Rectal smooth muscle tissue (tissue), 1 donor: ENCODE data around the gene ZNF69.
A peak's percentile ranks its signal among the peaks of the same experiment; 100 is the strongest.
"Not testable (repeated sequence)": the region's sequence is repeated elsewhere in the genome, so short reads cannot be mapped to it uniquely, and the experiment has no call there.

Experiments
- H3K27ac ChIP-seq: one replicate; pipeline ENCODE4 v1.7.0; 2013; ENCODE audit warnings: low read depth, low read length, inconsistent platforms
- H3K27me3 ChIP-seq: one replicate; pipeline ENCODE4 v1.7.0; 2013; ENCODE audit warnings: low read length; ENCODE audit not compliant: control insufficient read depth, insufficient read depth
- H3K36me3 ChIP-seq: one replicate; pipeline ENCODE4 v1.7.0; 2013; ENCODE audit warnings: low read length; ENCODE audit not compliant: control insufficient read depth, insufficient read depth
- H3K4me1 ChIP-seq: one replicate; pipeline ENCODE4 v1.7.0; 2013; ENCODE audit warnings: low read length; ENCODE audit not compliant: control insufficient read depth, insufficient read depth
- H3K4me3 ChIP-seq: one replicate; pipeline ENCODE4 v1.7.0; 2013; ENCODE audit warnings: low read length
- H3K9ac ChIP-seq: one replicate; pipeline ENCODE4 v1.7.0; 2013; ENCODE audit warnings: low read length

The ZNF69 gene

DNA sequence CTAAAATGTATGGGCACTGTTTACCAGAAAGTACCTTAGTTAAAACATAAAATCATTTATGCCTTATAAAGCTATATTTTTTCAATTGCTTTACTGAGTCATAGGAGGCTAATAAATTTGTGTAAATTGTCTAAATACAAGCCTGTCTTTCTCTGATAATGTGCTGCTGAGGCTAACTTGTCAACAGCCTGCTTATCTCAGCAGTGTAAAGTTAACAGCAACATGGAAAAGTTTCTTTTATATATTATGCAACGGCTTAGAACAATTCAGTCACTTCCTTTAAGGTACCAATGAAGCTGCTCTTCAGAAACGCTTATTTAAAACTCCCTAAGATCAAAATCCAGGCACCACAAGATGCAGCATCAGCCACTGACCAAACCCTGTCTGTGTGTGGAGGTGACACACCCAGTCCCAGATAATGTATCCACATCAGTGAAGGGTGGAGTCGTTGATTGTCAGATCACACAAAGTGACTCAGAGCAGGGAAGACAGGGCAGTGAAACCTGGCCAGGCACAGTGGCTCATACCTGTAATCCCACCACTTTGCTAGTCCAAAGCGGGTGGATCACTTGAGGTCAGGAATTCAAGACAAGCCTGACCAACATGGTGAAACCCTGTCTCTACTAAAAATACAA is 27.0 kb downstream of the ZNF69 start:
- H3K27ac ChIP-seq, H3K4me3 ChIP-seq, H3K27me3 ChIP-seq, H3K9ac ChIP-seq, H3K4me1 ChIP-seq, H3K36me3 ChIP-seq: not testable (repeated sequence)

DNA sequence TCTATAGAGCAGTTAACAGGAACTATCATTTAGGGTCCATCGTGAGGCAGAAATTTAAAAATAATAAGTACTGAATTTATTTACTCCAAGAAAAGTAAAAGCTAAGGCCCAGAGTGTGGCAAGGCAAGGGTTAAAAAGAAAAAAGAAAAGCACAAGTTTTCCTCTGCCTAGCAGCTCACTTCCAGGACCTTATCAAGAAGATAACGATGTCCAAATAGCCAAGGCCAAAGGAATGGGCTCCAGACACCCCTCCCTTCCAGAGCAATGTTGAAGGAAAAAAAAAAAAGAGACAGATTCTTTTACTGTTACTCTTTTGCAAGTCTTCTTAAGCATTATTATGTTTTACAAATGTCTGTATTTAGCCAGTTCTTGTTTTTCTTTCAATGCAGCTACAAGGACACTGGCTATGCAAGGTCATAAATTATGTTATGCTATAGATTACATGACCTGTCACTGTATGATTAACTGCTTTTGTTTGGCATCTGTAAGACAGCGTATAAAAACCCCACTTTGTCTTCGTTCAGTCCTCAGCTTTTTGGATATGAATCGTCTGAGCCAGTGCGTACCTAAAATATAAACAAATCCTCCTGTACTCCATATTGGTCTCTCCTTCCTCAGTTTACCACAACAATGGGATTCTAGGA is 34.4 kb downstream of the ZNF69 start:
- Histone ChIP-seq H3K27me3 (no peaks in the 10 kb centered on the region), H3K9ac (no peak overlapping the region), H3K36me3 (no peaks in the 10 kb centered on the region), H3K27ac (no peak overlapping the region), H3K4me3 (no peak overlapping the region), H3K4me1 (no peaks in the 10 kb centered on the region)

DNA sequence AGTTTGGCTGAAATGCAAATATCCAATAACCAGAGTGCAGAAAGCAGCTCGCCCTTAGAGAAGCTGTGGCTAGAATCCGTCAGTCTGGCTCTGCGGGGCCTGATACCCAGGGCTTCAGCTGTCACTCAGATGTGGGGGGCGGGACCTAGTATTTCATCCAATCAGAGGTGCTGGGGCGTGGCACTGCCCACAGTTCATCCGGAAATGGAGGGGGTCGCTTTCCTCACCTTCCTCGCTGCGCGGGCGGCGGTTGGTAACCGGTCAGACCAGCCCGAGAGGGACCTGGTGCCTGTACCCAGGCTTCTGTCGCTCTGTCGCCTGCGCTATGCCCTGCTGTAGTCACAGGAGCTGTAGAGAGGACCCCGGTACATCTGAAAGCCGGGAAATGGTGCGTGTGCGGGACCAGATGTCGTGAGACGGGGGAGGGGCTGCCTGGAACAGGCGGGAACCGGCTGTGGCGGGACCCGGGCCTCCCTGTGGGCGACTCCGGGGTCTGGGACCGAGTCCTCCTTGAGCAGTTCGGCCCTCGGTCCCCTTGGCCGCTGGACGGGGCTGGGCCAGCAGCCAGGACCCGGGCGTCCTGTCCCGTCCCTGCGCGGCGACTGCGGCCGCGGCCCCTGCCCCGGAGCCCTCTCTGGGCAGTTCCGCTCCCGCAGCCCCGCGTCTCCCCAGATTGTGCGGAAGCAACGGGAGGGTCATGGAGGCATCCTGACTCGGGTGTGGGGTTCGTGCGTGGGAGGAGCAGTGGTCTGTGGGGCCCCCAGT is 37.5 kb downstream of the ZNF69 start, which contains the start of gene ZNF700:
Gene ZNF700, plus strand, starts transcription at position 222 of the 765 bp plus-strand sequence. Its CDS starts 104 bp downstream, at position 326.
- peak within 1 kb of the TSS; percentile 89 for H3K9ac ChIP-seq
- peak within 1 kb of the TSS; percentile 92 for H3K27ac ChIP-seq
- no peaks in the 10 kb centered on the region for H3K4me1 ChIP-seq
- no peaks in the 10 kb centered on the region for H3K36me3 ChIP-seq
- no peaks in the 10 kb centered on the region for H3K27me3 ChIP-seq
- H3K4me3 ChIP-seq = peak within 1 kb of the TSS; percentile 89

- H3K27me3 ChIP-seq, H3K4me1 ChIP-seq, H3K36me3 ChIP-seq: not testable (repeated sequence)
- peak overlapping the region; percentile 89 for H3K9ac ChIP-seq
- peak overlapping the region; percentile 89 for H3K4me3 ChIP-seq
- H3K27ac ChIP-seq = peak overlapping the region; percentile 92
These were observed 38.1 kb downstream of the ZNF69 start for GRCh38 chr19:11925651-11926187.

DNA sequence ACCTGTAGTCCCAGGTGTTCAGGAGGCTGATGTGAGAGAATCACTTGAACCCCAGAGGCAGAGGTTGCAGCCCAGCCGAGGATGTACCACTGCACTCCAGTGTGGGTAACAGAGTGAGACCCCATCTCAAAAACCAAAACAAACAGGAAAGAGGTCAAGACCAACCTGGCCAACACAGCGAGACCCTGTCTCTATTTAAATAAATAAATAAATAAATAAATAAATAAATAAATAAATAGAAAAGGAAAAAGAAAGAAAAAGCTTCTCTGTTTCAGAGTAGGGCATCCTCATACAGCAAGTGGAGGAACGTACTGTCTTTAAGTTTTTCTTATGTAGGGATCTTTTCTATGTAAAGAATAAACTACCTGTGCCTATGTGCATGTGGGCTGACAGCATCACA is 39.6 kb downstream of the ZNF69 start:
- Histone ChIP-seq H3K27me3 (no peaks in the 10 kb centered on the region), H3K4me3 (no peak overlapping the region), H3K27ac (no peak overlapping the region), H3K4me1 (no peaks in the 10 kb centered on the region), H3K9ac (no peak overlapping the region), H3K36me3 (no peaks in the 10 kb centered on the region)

GRCh38 chr19:11931051-11931450 is 43.5 kb downstream of the ZNF69 start:
- Histone ChIP-seq H3K36me3 (no peaks in the 10 kb centered on the region), H3K27ac (no peak overlapping the region), H3K4me1 (no peaks in the 10 kb centered on the region), H3K27me3 (no peaks in the 10 kb centered on the region), H3K9ac (no peak overlapping the region), H3K4me3 (no peak overlapping the region)

GRCh38 chr19:11931513-11931912 is 43.9 kb downstream of the ZNF69 start:
- Histone ChIP-seq H3K36me3 (no peaks in the 10 kb centered on the region), H3K27me3 (no peaks in the 10 kb centered on the region), H3K9ac (no peak overlapping the region)

GRCh38 chr19:11935829-11936228 is 48.2 kb downstream of the ZNF69 start:
- not testable (repeated sequence) for H3K27ac ChIP-seq, H3K9ac ChIP-seq, H3K4me1 ChIP-seq, H3K27me3 ChIP-seq, H3K36me3 ChIP-seq, H3K4me3 ChIP-seq

More at GRCh38 chr19:11931513-11931912, 43.9 kb downstream of the ZNF69 start:
- Histone ChIP-seq H3K4me1 (no peaks in the 10 kb centered on the region), H3K4me3 (no peak overlapping the region), H3K27ac (no peak overlapping the region)

GRCh38 chr19:11938383-11938782 is 50.8 kb downstream of the ZNF69 start:
- H3K9ac ChIP-seq, H3K4me3 ChIP-seq, H3K4me1 ChIP-seq, H3K27ac ChIP-seq, H3K27me3 ChIP-seq, H3K36me3 ChIP-seq: not testable (repeated sequence)

DNA sequence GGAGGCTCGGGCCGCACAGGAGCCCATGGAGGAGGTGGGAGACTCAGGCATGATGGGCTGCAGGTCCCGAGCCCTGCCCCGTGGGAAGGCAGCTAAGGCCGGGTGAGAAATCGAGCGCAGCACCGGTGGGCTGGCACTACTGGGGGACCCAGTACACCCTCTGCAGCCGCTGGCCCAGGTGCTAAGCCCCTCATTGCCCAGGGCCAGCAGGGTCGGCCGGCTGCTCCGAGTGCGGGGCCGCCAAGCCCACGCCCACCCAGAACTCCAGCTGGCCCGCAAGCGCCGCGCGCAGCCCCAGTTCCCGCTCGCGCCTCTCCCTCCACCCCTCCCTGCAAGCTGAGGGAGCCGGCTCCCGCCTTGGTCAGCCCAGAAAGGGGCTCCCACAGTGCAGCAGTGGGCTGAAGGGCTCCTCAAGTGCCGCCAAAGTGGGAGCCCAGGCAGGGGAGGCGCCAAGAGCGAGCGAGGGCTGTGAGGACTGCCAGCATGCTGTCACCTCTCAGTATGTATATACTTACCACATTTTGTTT is 53.8 kb downstream of the ZNF69 start:
- H3K9ac ChIP-seq, H3K27me3 ChIP-seq, H3K4me1 ChIP-seq, H3K4me3 ChIP-seq, H3K27ac ChIP-seq: not testable (repeated sequence)
- H3K36me3 ChIP-seq = peaks cover 17% of the 10 kb centered on the region

- peaks cover 21% of the 10 kb centered on the region for H3K36me3 ChIP-seq
- H3K9ac ChIP-seq = no peak overlapping the region
- no peak overlapping the region for H3K4me3 ChIP-seq
These were observed 54.6 kb downstream of the ZNF69 start for GRCh38 chr19:11942008-11942842.

GRCh38 chr19:11942843-11943108 is 55.2 kb downstream of the ZNF69 start:
- Histone ChIP-seq H3K9ac (no peak overlapping the region), H3K36me3 (peaks cover 26% of the 10 kb centered on the region), H3K4me1 (no peaks in the 10 kb centered on the region), H3K27me3 (no peaks in the 10 kb centered on the region), H3K4me3 (no peak overlapping the region), H3K27ac (no peak overlapping the region)

More at GRCh38 chr19:11942008-11942842, 54.6 kb downstream of the ZNF69 start:
- Histone ChIP-seq H3K27ac (no peak overlapping the region), H3K4me1 (no peaks in the 10 kb centered on the region), H3K27me3 (no peaks in the 10 kb centered on the region)
